MCF 10A (cell line): ENCODE measurements around the gene LAMB4. TPM values are rescaled to one million over a fixed set of nuclear protein-coding genes. Genes with fewer than 3 reads are reported as not detected.

Experiments
- BruUV-seq: library from RNA; stranded (reverse); fragments of 400-500 nt; replicated peaks from 2 replicates; lab custom pipeline; 2021; lab: Mats Ljungman, UMichigan
- CTCF ChIA-PET: fragments of 300-600 bp; sonication (Branson Sonifier 250); formaldehyde crosslinking; extraction: SDS; loops from one replicate; lab custom pipeline; 2021; ENCODE audit warnings: antibody characterized with exemption, inconsistent platforms; lab: Yijun Ruan, JAX
- POLR2A ChIA-PET: fragments of 300-600, 350-650 bp; sonication (Branson Sonifier 250); formaldehyde crosslinking; extraction: SDS; loops from one replicate; lab custom pipeline; 2020; ENCODE audit warnings: antibody characterized with exemption, inconsistent platforms; lab: Yijun Ruan, JAX
- DNase-seq: peaks from one replicate; pipeline ENCODE4 v3.0.0-alpha.2; 2018; ENCODE audit not compliant: unreplicated experiment
- H3K27ac Mint-ChIP-seq: one replicate; pipeline ENCODE4 v1.8.0; 2022; ENCODE audit warnings: mild to moderate bottlenecking, low read depth, mixed read lengths; ENCODE audit not compliant: unreplicated experiment
- H3K27me3 Mint-ChIP-seq: one replicate; pipeline ENCODE4 v1.8.0; 2022; ENCODE audit warnings: mixed read lengths; ENCODE audit not compliant: insufficient read depth, unreplicated experiment
- H3K36me3 Mint-ChIP-seq: one replicate; pipeline ENCODE4 v1.8.0; 2022; ENCODE audit warnings: mild to moderate bottlenecking, moderate library complexity, mixed read lengths; ENCODE audit not compliant: insufficient read depth, unreplicated experiment
- H3K4me1 Mint-ChIP-seq: one replicate; pipeline ENCODE4 v1.8.0; 2022; ENCODE audit warnings: mixed read lengths; ENCODE audit not compliant: insufficient read depth, unreplicated experiment
- H3K4me3 Mint-ChIP-seq: one replicate; pipeline ENCODE4 v1.8.0; 2022; ENCODE audit warnings: mild to moderate bottlenecking, moderate library complexity, mixed read lengths; ENCODE audit not compliant: unreplicated experiment
- H3K9me3 Mint-ChIP-seq: one replicate; pipeline ENCODE4 v1.8.0; 2022; ENCODE audit warnings: mixed read lengths; ENCODE audit not compliant: unreplicated experiment
- CTCF ChIP-seq: fragments of 200-600 bp; IDR thresholded peaks from one replicate; pipeline ENCODE4 v1.8.0; 2022; ENCODE audit warnings: antibody characterized with exemption, mild to moderate bottlenecking; ENCODE audit not compliant: unreplicated experiment
- intact Hi-C: fragments of 100-400 bp; cut with micrococcal nuclease; formaldehyde crosslinking; loops from 2 replicates; pipeline ENCODE4 v1.14.1; 2022
- total RNA-seq: library from RNA; stranded (reverse); gene quantifications from 2 replicates; pipeline ENCODE4 v1.2.3, GENCODE V29; 2022

The LAMB4 gene
- total RNA-seq, 1 experiment from 2014 or later = 0.35 TPM

- Mint-ChIP-seq H3K9me3 (no peaks in the 10 kb centered on the region), H3K27me3 (no peaks in the 10 kb centered on the region), H3K4me1 (peaks cover 10% of the 10 kb centered on the region), H3K4me3 (no peak overlapping the region), H3K27ac (no peak overlapping the region), H3K36me3 (no peaks in the 10 kb centered on the region)
- no peak for DNase-seq
- CTCF ChIA-PET = interaction anchor here (0.6 to 1.4 kb wide), 4 partner anchors 9 to 47 kb away, joined by 3 to 4 read pairs (median 4); no protein-coding TSS in a partner anchor
- POLR2A ChIA-PET = interaction anchor here (0.6 to 2.2 kb wide), 13 partner anchors 9 to 368 kb away, joined by 3 to 9 read pairs (median 3); partner anchors contain the start of genes DLD and PNPLA8
- no peak for TF ChIP-seq CTCF
- BruUV-seq = no TSS peak
- intact Hi-C loops = no loop called here
Observed at GRCh38 chr7:108156897-108157605, 26.9 kb upstream of the LAMB4 start.

- POLR2A ChIA-PET = no interaction called here
- Mint-ChIP-seq H3K36me3 (no peaks in the 10 kb centered on the region), H3K9me3 (no peaks in the 10 kb centered on the region), H3K4me1 (no peaks in the 10 kb centered on the region), H3K4me3 (no peak overlapping the region), H3K27ac (no peak overlapping the region), H3K27me3 (no peaks in the 10 kb centered on the region)
- intact Hi-C loops = no loop called here
- no peak for DNase-seq
- no peak for TF ChIP-seq CTCF
- BruUV-seq = no TSS peak
- CTCF ChIA-PET = no interaction called here
Observed at GRCh38 chr7:108152198-108152597, 22.0 kb upstream of the LAMB4 start.

- no peaks in the 10 kb centered on the region for H3K36me3 Mint-ChIP-seq
- BruUV-seq = no TSS peak
- H3K27ac Mint-ChIP-seq = no peak overlapping the region
- H3K27me3 Mint-ChIP-seq = no peaks in the 10 kb centered on the region
- no peaks in the 10 kb centered on the region for H3K4me1 Mint-ChIP-seq
- POLR2A ChIA-PET = interaction anchor here (0.6 to 1.0 kb wide), 3 partner anchors 17 to 36 kb away, joined by 3 read pairs; no protein-coding TSS in a partner anchor
- H3K9me3 Mint-ChIP-seq = no peaks in the 10 kb centered on the region
- TF ChIP-seq CTCF = no peak
- intact Hi-C loops = loop anchor here (5.0 kb wide), 2 partner anchors 153 to 203 kb away; no protein-coding TSS in a partner anchor
- H3K4me3 Mint-ChIP-seq = no peak overlapping the region
- DNase-seq = no peak
- CTCF ChIA-PET = interaction anchor here (1.3 to 1.4 kb wide), 3 partner anchors 12 to 44 kb away, joined by 3 to 6 read pairs (median 6); no protein-coding TSS in a partner anchor
Observed at GRCh38 chr7:108149908-108150307, 19.7 kb upstream of the LAMB4 start.

- H3K27ac Mint-ChIP-seq = no peak overlapping the region
- no TSS peak for BruUV-seq
- H3K4me1 Mint-ChIP-seq = no peaks in the 10 kb centered on the region
- ChIA-PET POLR2A (interaction anchor here (0.6 to 1.0 kb wide), 3 partner anchors 16 to 36 kb away, joined by 3 read pairs; no protein-coding TSS in a partner anchor), CTCF (interaction anchor here (1.3 to 1.5 kb wide), 4 partner anchors 11 to 43 kb away, joined by 3 to 6 read pairs (median 5); no protein-coding TSS in a partner anchor)
- H3K9me3 Mint-ChIP-seq = no peaks in the 10 kb centered on the region
- no peak for DNase-seq
- no peak for TF ChIP-seq CTCF
- no peaks in the 10 kb centered on the region for H3K36me3 Mint-ChIP-seq
- H3K27me3 Mint-ChIP-seq = no peaks in the 10 kb centered on the region
- intact Hi-C loops = loop anchor here (5.0 kb wide), 2 partner anchors 152 to 202 kb away; no protein-coding TSS in a partner anchor
- H3K4me3 Mint-ChIP-seq = no peak overlapping the region
Observed at GRCh38 chr7:108149119-108149518, 19.0 kb upstream of the LAMB4 start.
